HUES48 (cell line): ENCODE measurements around the gene NR1H3.

Experiments
- H3K27ac ChIP-seq: one replicate; pipeline ENCODE4 v1.7.0; 2013; ENCODE audit warnings: low read depth, low read length, inconsistent platforms
- H3K27me3 ChIP-seq: 2 replicates; pipeline ENCODE4 v1.6.1; 2013; ENCODE audit warnings: mild to moderate bottlenecking, low read length; ENCODE audit not compliant: control insufficient read depth, insufficient read depth
- H3K36me3 ChIP-seq: 2 replicates; pipeline ENCODE4 v1.6.1; 2013; ENCODE audit warnings: low read length; ENCODE audit not compliant: control insufficient read depth, insufficient read depth
- H3K4me1 ChIP-seq: 2 replicates; pipeline ENCODE4 v1.6.1; 2013; ENCODE audit warnings: mild to moderate bottlenecking, low read length; ENCODE audit not compliant: control insufficient read depth, insufficient read depth
- H3K4me3 ChIP-seq: 2 replicates; pipeline ENCODE4 v1.5.1; 2013; ENCODE audit warnings: mild to moderate bottlenecking, low read depth, low read length
- H3K9ac ChIP-seq: 2 replicates; pipeline ENCODE4 v1.6.1; 2013; ENCODE audit warnings: mild to moderate bottlenecking, low read depth, low read length, moderate library complexity
- H3K9me3 ChIP-seq: 2 replicates; pipeline ENCODE4 v1.6.1; 2013; ENCODE audit warnings: low read length; ENCODE audit not compliant: control insufficient read depth, insufficient read depth

NR1H3 gene

GRCh38 chr11:47245611-47246357, 12.0 kb upstream of the NR1H3 start:
- Histone ChIP-seq H3K27ac (no peak overlapping the region), H3K4me3 (no peak overlapping the region), H3K36me3 (peaks cover 48% of the 10 kb centered on the region), H3K27me3 (no peaks in the 10 kb centered on the region), H3K4me1 (0 out of 2 replicates have a peak, but pooled peaks cover 3% of the 10 kb centered on the region), H3K9ac (no peak overlapping the region), H3K9me3 (no peaks in the 10 kb centered on the region)

- Histone ChIP-seq H3K4me3 (peak overlapping the region; percentile 83; the same call in 1 of the 2 replicates), H3K9ac (no peak overlapping the region), H3K4me1 (0 out of 2 replicates have a peak, but pooled peaks cover 3% of the 10 kb centered on the region), H3K9me3 (no peaks in the 10 kb centered on the region), H3K27ac (no peak overlapping the region), H3K36me3 (peaks cover 33% of the 10 kb centered on the region), H3K27me3 (no peaks in the 10 kb centered on the region)
Observed at GRCh38 chr11:47247502-47247901, 10.3 kb upstream of the NR1H3 start.

- no peaks in the 10 kb centered on the region for H3K27me3 ChIP-seq
- H3K4me3 ChIP-seq = peak overlapping the region; percentile 83
- H3K4me1 ChIP-seq = 0 out of 2 replicates have a peak, but pooled peaks cover 3% of the 10 kb centered on the region
- H3K36me3 ChIP-seq = peaks cover 29% of the 10 kb centered on the region
- H3K27ac ChIP-seq = peak overlapping the region; percentile 85
- H3K9me3 ChIP-seq = no peaks in the 10 kb centered on the region
- peak overlapping the region; percentile 87 for H3K9ac ChIP-seq
Observed at GRCh38 chr11:47248304-47248663, 9.5 kb upstream of the NR1H3 start.

GRCh38 chr11:47248664-47249377, 9.0 kb upstream of the NR1H3 start, which contains the start of gene ACP2:
Gene ACP2 (minus strand): TSS chr11:47248814. CDS start chr11:47248789, 25 bp downstream.
- no peaks in the 10 kb centered on the region for H3K9me3 ChIP-seq
- no peaks in the 10 kb centered on the region for H3K27me3 ChIP-seq
- peak within 1 kb of the TSS; percentile 83 for H3K4me3 ChIP-seq
- H3K4me1 ChIP-seq = 0 out of 2 replicates have a peak, but pooled peaks cover 3% of the 10 kb centered on the region
- H3K27ac ChIP-seq = peak within 1 kb of the TSS; percentile 85
- peak within 1 kb of the TSS; percentile 87 for H3K9ac ChIP-seq
- peaks cover 25% of the 10 kb centered on the region for H3K36me3 ChIP-seq

- H3K27ac ChIP-seq = no peak overlapping the region
- 0 out of 2 replicates have a peak, but pooled peaks cover 3% of the 10 kb centered on the region for H3K4me1 ChIP-seq
- H3K9me3 ChIP-seq = no peaks in the 10 kb centered on the region
- peak overlapping the region; percentile 83 for H3K4me3 ChIP-seq
- no peaks in the 10 kb centered on the region for H3K27me3 ChIP-seq
- peak overlapping the region; percentile 87 for H3K9ac ChIP-seq
- H3K36me3 ChIP-seq = peaks cover 23% of the 10 kb centered on the region
Observed at GRCh38 chr11:47249378-47249715, 8.4 kb upstream of the NR1H3 start.

- Histone ChIP-seq H3K36me3 (peaks cover 5% of the 10 kb centered on the region), H3K9me3 (no peaks in the 10 kb centered on the region), H3K27me3 (no peaks in the 10 kb centered on the region), H3K4me3 (no peak overlapping the region), H3K9ac (no peak overlapping the region), H3K27ac (no peak overlapping the region), H3K4me1 (0 out of 2 replicates have a peak, but pooled peaks cover 3% of the 10 kb centered on the region)
Observed at GRCh38 chr11:47251751-47252150, 6.0 kb upstream of the NR1H3 start.

GRCh38 chr11:47253660-47254059, 4.1 kb upstream of the NR1H3 start:
- no peaks in the 10 kb centered on the region for H3K36me3 ChIP-seq
- H3K4me3 ChIP-seq = no peak overlapping the region
- no peak overlapping the region for H3K9ac ChIP-seq
- no peak overlapping the region for H3K27ac ChIP-seq
- H3K4me1 ChIP-seq = peaks cover 19% of the 10 kb centered on the region
- H3K9me3 ChIP-seq = no peaks in the 10 kb centered on the region
- no peaks in the 10 kb centered on the region for H3K27me3 ChIP-seq

GRCh38 chr11:47254386-47254785, 3.4 kb upstream of the NR1H3 start:
- no peaks in the 10 kb centered on the region for H3K27me3 ChIP-seq
- H3K9me3 ChIP-seq = no peaks in the 10 kb centered on the region
- H3K4me1 ChIP-seq = peaks cover 21% of the 10 kb centered on the region
- no peaks in the 10 kb centered on the region for H3K36me3 ChIP-seq
- no peak overlapping the region for H3K4me3 ChIP-seq
- H3K27ac ChIP-seq = no peak overlapping the region
- no peak overlapping the region for H3K9ac ChIP-seq

- no peaks in the 10 kb centered on the region for H3K27me3 ChIP-seq
- H3K4me1 ChIP-seq = peaks cover 18% of the 10 kb centered on the region
- no peak overlapping the region for H3K9ac ChIP-seq
- no peak overlapping the region for H3K27ac ChIP-seq
- H3K9me3 ChIP-seq = no peaks in the 10 kb centered on the region
- H3K36me3 ChIP-seq = no peaks in the 10 kb centered on the region
- no peak overlapping the region for H3K4me3 ChIP-seq
Observed at GRCh38 chr11:47256374-47256773, 1.4 kb upstream of the NR1H3 start.

- Histone ChIP-seq H3K36me3 (no peaks in the 10 kb centered on the region), H3K27ac (peak overlapping the region; percentile 90), H3K4me3 (peak overlapping the region; percentile 46), H3K9ac (peak overlapping the region; percentile 62; the same call in 1 of the 2 replicates), H3K9me3 (no peaks in the 10 kb centered on the region), H3K4me1 (peaks cover 18% of the 10 kb centered on the region), H3K27me3 (no peaks in the 10 kb centered on the region)
Observed at GRCh38 chr11:47257177-47257516, 649 bp upstream of the NR1H3 start.

- Histone ChIP-seq H3K9ac (no peak overlapping the region), H3K36me3 (no peaks in the 10 kb centered on the region), H3K27ac (peak overlapping the region; percentile 90), H3K4me3 (peak overlapping the region; percentile 46; the same call in 1 of the 2 replicates), H3K4me1 (peaks cover 18% of the 10 kb centered on the region), H3K9me3 (no peaks in the 10 kb centered on the region), H3K27me3 (no peaks in the 10 kb centered on the region)
Observed at GRCh38 chr11:47258317-47258902, 614 bp downstream of the NR1H3 start.
